Ishikawa (cell line): ENCODE data around the gene GINS3.

Source experiments
- CEBPB ChIP-seq: IDR thresholded peaks from 2 replicates; pipeline ENCODE4 v1.6.1; 2012
- CREB1 ChIP-seq: IDR thresholded peaks from 2 replicates; pipeline ENCODE4 v1.6.1; 2012; ENCODE audit warnings: low read depth
- EGR1 ChIP-seq: IDR thresholded peaks from 2 replicates; pipeline ENCODE4 v1.6.1; 2012
- EP300 ChIP-seq: IDR thresholded peaks from 2 replicates; pipeline ENCODE4 v1.6.1; 2012; ENCODE audit warnings: borderline replicate concordance
- FOXM1 ChIP-seq: IDR thresholded peaks from 2 replicates; pipeline ENCODE4 v1.6.1; 2012; ENCODE audit warnings: low read depth, borderline replicate concordance
- MAX ChIP-seq: IDR thresholded peaks from 2 replicates; pipeline ENCODE4 v1.6.1; 2012
- NFIC ChIP-seq: IDR thresholded peaks from 2 replicates; pipeline ENCODE4 v1.6.1; 2012
- RAD21 ChIP-seq: IDR thresholded peaks from 2 replicates; pipeline ENCODE4 v1.6.1; 2012; ENCODE audit warnings: low read depth
- REST ChIP-seq: IDR thresholded peaks from 2 replicates; pipeline ENCODE4 v1.6.1; 2012; ENCODE audit warnings: low read depth, mild to moderate bottlenecking
- TAF1 ChIP-seq: IDR thresholded peaks from 2 replicates; pipeline ENCODE4 v1.6.1; 2012; ENCODE audit warnings: low read depth, mild to moderate bottlenecking
- TCF12 ChIP-seq: IDR thresholded peaks from 2 replicates; pipeline ENCODE4 v1.6.1; 2012; ENCODE audit warnings: low read depth
- TEAD4 ChIP-seq: IDR thresholded peaks from 2 replicates; pipeline ENCODE4 v1.6.1; 2012
- USF1 ChIP-seq: IDR thresholded peaks from 2 replicates; pipeline ENCODE4 v1.6.1; 2012
- YY1 ChIP-seq: IDR thresholded peaks from 2 replicates; pipeline ENCODE4 v1.6.1; 2012; ENCODE audit warnings: low read depth
- ZBTB7A ChIP-seq: IDR thresholded peaks from 2 replicates; pipeline ENCODE4 v1.6.1; 2012; ENCODE audit warnings: low read depth

The GINS3 gene

GRCh38 chr16:58430718-58431117 lies 38.4 kb downstream of the GINS3 start:
- TF ChIP-seq YY1 (no peak), USF1 (no peak), CREB1 (no peak), MAX (no peak), RAD21 (no peak), TAF1 (no peak), EP300 (no peak), FOXM1 (no peak), NFIC (no peak), REST (no peak), CEBPB (no peak), EGR1 (no peak), TEAD4 (no peak), TCF12 (no peak), ZBTB7A (no peak)

GRCh38 chr16:58433569-58433951 lies 41.3 kb downstream of the GINS3 start:
- TF ChIP-seq ZBTB7A (no peak), TCF12 (no peak), USF1 (no peak), CEBPB (no peak), NFIC (no peak), FOXM1 (no peak), TAF1 (no peak), YY1 (no peak), EGR1 (no peak), RAD21 (no peak), MAX (no peak), REST (no peak), TEAD4 (no peak), CREB1 (no peak)

GRCh38 chr16:58435779-58436178 lies 43.5 kb downstream of the GINS3 start:
- no peak for TF ChIP-seq CREB1
- TF ChIP-seq RAD21 = no peak
- no peak for TF ChIP-seq REST
- TF ChIP-seq TEAD4 = no peak
- no peak for TF ChIP-seq TAF1
- no peak for TF ChIP-seq NFIC
- TF ChIP-seq CEBPB = no peak
- no peak for TF ChIP-seq EP300
- no peak for TF ChIP-seq TCF12
- no peak for TF ChIP-seq EGR1
- no peak for TF ChIP-seq ZBTB7A
- no peak for TF ChIP-seq FOXM1
- TF ChIP-seq YY1 = no peak

- TF ChIP-seq RAD21 = no peak
- TF ChIP-seq EP300 = no peak
- TF ChIP-seq TCF12 = no peak
- no peak for TF ChIP-seq FOXM1
- TF ChIP-seq YY1 = no peak
- no peak for TF ChIP-seq CREB1
These were observed 47.9 kb downstream of the GINS3 start for GRCh38 chr16:58440131-58440530.
